K562 (cell line): ENCODE results near the gene OR2AT4. TPM values are rescaled to one million over a fixed set of nuclear protein-coding genes. Genes with fewer than 3 reads are reported as not detected.

Source experiments
- CHD7 ChIP-seq: fragments of 200-600 bp; sonication (generic); IDR thresholded peaks from one replicate; pipeline ENCODE4 v1.6.1; 2012; ENCODE audit warnings: mild to moderate bottlenecking, low read depth, low read length, inconsistent platforms
- polyA plus RNA-seq, 8 experiments: library from polyadenylated mRNA; depleted of rRNA in 4 of 8; stranded (reverse) in 5 of 8; unstranded in 3 of 8; fragments of >200 nt; fragmentation: Nextera tagmentation in 2 of 8; fragmentation: Illumina TruSeq in 1 of 8; extraction: Ambion mirVana in 2 of 8; extraction: Trizol in 1 of 8; gene quantifications; 2 replicates each; pipeline versions ENCODE4 v1.2.1 to v1.2.3, GENCODE V29; 2011 to 2014; ENCODE audit warnings: inconsistent platforms in 1 of 8, missing spikeins in 1 of 8
- total RNA-seq, 7 experiments: library from RNA; depleted of rRNA in 6 of 7; stranded (reverse); fragments of >200 nt in 6 of 7; fragmentation: Illumina TruSeq in 2 of 7; extraction: Trizol in 2 of 7; gene quantifications; 2 replicates each; pipeline versions ENCODE4 v1.2.1 to v1.2.3, GENCODE V29; 2011 to 2021; ENCODE audit warnings: low replicate concordance in 1 of 7

OR2AT4 gene
- total and polyA plus RNA-seq, 9 of the 15 experiments (the other 6 are each of a cell fraction or from before 2014, with no cell fraction given), result 0.86 to 3.1 (median 2.0) TPM

- TF ChIP-seq CHD7, result no peak
These were observed 45.6 kb downstream of the OR2AT4 start (continued) for GRCh38 chr11:75051043-75051442.
